ENCODE data around the gene RNF208.
"Not testable (repeated sequence)": the region's sequence is repeated elsewhere in the genome, so short reads cannot be mapped to it uniquely, and the experiment has no call there.

Gene RNF208, protein sequence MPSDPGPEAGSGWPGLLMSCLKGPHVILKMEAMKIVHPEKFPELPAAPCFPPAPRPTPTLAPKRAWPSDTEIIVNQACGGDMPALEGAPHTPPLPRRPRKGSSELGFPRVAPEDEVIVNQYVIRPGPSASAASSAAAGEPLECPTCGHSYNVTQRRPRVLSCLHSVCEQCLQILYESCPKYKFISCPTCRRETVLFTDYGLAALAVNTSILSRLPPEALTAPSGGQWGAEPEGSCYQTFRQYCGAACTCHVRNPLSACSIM

DNA sequence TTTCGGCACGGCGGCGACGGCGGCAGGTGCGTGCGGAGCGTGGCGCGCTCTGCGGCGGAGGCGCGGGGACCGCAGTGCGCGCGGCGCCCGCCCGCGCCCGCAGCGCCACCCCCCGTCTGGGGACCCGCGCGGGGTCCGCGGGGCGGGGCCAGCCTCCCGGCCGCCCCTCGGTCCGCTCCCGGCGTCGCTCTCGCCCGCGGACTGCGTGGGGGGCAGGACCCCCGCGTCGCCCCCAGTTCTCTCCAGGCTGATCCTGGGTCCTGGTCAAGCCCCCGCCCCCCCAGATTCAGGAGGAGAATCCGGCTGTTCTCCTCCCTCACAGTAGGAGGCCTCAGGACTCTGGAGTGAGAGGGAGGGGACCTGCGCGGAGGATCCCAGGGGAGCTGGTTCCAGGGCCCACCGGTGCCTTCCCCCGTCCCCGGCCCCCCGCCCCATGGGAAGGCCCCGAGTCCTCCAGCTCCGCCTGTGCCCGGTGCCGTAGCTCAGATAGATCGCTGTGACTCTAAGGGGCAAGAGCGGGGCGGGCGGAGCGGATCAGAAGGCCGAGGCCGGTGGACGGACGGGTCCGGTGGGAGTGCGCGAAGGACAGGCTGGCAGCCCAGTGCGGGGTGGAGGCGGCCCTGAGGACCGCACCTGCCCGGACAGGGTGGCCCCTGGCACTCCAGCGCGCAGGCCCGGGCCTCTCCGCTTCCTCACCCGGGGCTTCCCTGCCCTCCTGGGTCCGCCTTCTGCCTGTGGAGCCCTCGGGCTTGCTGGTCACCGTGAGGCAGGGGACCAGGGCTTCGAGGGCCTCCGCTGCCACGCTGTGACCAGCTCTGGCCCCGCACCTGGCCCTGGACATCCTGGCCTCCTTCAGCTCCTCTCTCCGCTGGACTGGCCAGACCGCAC is at the start of gene RNF208:
RNF208 (minus strand) TSS at position 51 of the 888 bp plus-strand sequence. CDS start 1,028 bp downstream, outside the sequence.
- no peak for DNase-seq

DNA sequence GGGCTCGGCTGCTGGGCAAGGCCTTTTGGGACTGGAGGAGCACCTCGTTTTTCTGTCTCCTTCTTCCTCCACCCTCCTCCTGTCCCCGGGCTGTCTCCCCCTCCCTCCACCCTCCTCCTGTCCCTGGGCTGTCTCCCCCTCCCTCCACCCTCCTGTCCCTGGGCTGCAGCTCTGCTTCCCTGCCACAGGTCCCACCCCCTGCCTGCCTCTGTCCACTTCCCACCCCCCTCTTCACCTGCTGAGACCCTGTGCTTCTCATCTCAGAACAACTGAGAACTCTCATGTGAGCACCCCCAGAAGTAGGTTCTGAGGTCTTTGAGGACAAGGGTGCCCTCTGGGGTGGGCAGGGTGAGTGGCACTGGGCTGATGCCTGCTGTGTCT is 49.6 kb upstream of the RNF208 start:
- no peak for DNase-seq

- DNase-seq: no peak
Measured at GRCh38 chr9:137270929-137271695, 49.1 kb upstream of the RNF208 start.

DNA sequence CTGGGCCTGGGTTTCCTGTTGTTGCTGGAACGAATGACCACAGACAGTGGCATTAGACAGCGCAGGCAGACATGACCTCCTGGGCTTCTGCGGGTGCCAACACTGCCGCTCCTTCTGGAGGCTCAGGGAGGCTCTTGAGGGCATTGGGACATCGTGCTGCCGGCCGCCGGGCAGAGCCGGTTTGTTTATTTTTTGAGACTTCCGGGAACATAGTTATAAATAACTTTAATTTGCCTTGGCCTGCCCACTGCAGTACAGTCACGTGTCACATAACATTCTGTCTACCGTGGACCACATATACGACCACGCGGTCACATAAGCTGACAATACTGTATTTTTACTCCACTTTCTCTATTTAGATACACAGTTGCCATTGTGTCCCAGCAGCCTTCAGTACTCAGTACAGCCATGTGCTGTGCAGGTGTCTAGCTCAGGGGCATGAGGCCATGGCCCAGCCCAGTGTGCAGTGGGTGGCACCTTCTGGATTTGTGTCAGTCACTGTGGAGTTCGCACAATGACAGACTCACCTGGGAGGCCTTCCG is 47.3 kb upstream of the RNF208 start:
- DNase-seq: no peak

DNA sequence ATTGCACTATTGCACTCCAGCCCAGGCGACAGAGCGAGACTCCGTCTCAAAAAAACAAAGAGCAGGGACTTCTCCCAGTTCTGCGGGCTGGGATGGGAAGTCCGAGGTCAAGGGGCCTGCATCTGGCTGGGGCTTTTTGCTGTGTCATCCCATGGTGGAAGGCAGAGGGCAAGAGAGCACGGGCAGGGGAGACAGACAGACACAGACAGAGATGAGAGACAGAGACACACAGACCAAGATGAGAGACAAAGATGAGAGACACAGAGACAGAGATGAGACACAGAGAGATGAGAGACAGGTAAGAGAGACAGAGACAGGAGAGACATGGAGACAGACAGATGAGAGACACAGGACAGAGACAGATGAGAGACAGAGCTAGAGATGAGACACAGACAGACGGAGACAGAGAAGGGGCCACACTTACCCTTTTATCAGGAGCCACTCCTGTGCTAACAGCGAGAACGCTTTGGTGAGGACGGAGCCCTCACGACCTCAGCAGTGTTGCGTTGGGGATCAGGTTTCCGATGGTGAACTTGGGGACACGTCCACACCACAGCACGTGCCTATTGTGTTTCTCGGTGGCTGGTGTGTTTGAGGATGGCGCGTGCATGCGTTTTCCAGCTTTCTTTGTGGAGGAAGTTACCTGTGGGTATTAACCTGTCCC is 46.6 kb upstream of the RNF208 start:
- DNase-seq: no peak

GRCh38 chr9:137267933-137268355 is 45.9 kb upstream of the RNF208 start:
- DNase-seq: no peak

DNA sequence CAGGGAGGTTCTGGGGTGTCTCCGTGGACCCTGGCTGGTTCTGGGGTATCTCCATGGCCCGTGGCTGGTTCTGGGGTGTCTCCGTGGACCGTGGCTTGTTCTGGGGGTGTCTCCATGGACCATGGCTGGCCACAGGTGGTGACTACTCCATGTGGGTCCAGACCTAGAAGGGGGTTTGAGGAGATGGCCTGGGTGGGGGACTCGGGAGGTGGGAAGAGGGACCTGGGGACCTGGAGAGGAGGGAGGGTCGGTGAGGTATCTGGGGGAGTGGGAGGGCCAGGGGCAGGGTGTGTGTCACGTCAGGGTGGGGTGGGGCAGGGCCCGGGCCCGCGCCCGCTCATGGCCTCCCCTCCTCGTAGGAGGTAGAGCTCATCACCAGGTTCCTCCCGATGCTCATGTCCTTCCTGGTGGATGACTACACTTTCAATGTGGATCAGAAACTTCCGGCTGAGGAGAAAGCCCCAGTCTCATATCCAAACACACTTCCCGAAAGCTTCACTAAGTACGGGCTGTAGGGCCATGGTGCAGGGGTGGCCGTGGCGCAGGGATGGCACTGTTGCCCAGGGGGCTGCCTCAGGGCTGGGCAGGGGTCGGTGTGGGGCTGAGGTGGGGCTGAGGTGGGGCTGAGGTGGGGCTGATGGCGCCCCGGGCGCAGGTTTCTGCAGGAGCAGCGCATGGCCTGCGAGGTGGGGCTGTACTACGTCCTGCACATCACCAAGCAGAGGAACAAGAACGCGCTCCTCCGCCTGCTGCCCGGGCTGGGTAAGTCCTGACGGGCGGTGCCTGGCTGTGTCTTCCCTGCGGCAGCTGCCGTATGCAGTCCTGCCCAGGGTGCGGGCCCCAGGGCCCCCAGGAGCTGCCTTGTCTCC is 44.8 kb upstream of the RNF208 start:
- DNase-seq: no peak

DNA sequence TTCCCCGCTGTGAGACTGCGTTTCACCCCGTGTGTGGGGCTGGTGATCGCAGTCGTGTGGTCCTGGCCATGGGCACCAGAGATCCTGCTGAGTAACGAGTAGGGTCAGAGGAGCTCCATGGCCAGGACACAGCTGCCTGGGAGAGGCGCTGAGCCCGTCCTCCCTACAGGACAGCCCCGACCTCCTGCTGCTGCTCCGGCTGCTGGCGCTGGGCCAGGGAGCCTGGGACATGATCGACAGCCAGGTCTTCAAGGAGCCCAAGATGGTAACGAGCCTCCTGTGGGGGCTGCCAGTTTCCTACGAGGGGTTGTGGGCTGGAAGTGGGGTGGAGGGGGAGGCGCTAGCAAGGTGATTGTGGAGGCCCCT is 44.1 kb upstream of the RNF208 start:
- DNase-seq: no peak

- DNase-seq: no peak
Measured at GRCh38 chr9:137265496-137266161, 43.6 kb upstream of the RNF208 start.

- DNase-seq: no peak
Measured at GRCh38 chr9:137264067-137264466, 42.0 kb upstream of the RNF208 start.

DNA sequence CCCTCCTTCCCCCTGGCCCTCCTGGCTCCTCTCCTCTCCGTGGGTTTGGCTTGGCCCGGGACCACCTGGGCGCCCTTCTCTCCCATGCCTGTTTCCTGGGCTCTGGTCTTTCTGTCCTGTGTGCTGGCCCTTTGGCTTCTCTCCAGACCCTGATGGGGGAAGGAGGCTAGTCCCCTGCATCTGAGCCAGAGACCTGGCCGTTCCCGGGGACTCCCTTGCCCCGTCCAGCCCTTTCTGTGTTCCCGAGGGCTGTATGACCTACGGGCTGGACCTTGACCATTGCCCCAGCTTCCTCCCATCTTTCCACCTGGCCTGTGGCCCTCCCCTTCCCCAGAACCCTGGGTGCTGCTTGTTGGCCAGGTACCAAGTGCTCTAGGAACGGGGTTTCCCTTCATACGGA is 41.5 kb upstream of the RNF208 start:
- DNase-seq: no peak

- DNase-seq: no peak
Measured at GRCh38 chr9:137262909-137263285, 40.9 kb upstream of the RNF208 start.

GRCh38 chr9:137262173-137262908 is 40.3 kb upstream of the RNF208 start:
- not testable (repeated sequence) for DNase-seq

GRCh38 chr9:137256856-137257255 is 34.8 kb upstream of the RNF208 start:
- no peak for DNase-seq

DNA sequence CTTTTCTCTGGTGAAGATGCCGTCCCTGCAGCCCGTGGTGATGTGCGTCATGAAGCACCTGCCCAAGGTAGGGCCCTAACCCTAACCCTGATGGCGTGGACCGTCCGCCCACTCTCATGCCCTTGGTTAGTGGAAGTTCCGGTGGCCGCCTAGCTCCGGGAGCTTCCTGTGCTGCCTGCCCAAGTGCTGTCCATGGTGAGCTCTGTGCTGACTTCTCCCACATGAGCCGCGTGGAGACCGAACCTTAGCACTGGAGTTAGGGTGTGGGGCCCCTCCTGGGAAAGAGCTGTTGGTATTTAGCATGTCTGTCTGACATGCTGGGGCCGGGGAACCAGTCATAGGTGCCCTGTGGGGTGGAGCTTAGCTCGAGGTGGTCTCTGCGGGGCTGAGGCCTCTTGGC is 34.3 kb upstream of the RNF208 start:
- no peak for DNase-seq

- peak; percentile 77 for DNase-seq
Measured at GRCh38 chr9:137255448-137256114, 33.5 kb upstream of the RNF208 start.

DNA sequence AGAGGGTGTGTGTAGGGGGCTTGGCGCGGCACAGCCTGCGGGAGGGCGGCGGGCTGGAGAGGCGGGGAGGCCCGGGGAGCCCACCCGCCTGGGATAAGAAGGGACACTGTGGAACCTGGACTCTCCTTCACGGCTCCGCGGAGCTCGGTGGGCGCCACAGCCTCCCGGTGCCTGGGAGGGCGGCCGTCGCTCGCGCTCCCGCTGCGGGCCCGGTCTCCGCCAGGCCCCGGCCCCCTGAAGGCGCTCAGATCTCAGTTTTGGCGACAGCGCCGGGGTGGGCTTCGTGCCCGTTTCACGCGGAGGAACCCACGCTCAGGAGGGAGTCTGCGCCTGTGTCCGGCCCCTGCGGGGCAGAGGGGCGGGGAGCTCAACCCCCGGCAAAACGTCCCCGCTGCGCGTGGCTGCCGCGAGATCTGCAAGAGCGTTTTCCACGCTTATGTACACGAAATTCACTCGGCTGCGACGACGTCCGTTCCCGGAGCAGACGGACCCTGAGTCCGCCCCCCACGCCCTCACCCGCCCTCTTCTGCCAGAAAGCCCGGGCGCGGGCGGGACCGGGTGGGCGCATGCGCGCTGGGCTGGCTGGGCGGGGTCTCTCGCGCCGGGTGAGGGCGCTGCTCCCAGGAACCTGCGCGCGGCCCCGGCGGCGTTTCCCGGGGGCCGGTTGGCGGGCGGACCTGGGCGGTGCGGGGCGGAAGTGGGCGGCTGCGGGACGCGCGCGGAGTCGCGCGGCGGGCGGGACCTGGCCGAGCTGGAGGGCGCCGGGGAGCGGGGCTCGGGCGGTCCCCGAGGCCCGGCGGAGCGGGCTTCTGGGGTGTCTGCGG is 32.8 kb upstream of the RNF208 start, which contains the start of gene NELFB:
NELFB (plus strand) TSS at position 704 of the 824 bp plus-strand sequence.
- DNase-seq: peak; percentile 100

- no peak for DNase-seq
Measured at GRCh38 chr9:137253717-137254623, 31.9 kb upstream of the RNF208 start.

Measured in 8988T (cell line).